GM12878 (cell line): Measurements from ENCODE around the gene OR2H1. TPM values are rescaled to one million over a fixed set of nuclear protein-coding genes. Genes with fewer than 3 reads are reported as not detected.

Experiments used
- ATAC-seq: fragments of 200-7000 bp; cut with Tn5 transposase; 3 replicates; pipeline ENCODE4 v1.9.1; 2020; ENCODE audit warnings: mild to moderate bottlenecking, moderate library complexity
- BruUV-seq: library from RNA; stranded (reverse); fragments of 400-500 nt; replicated peaks from 2 replicates; lab custom pipeline; 2021; lab: Mats Ljungman, UMichigan
- CTCF ChIA-PET: fragments of 300-600 bp; sonication (Branson Sonifier 250); formaldehyde crosslinking; extraction: SDS; loops from one replicate; lab custom pipeline; 2021; ENCODE audit warnings: inconsistent platforms; lab: Yijun Ruan, JAX
- POLR2A ChIA-PET: fragments of 350-600 bp; formaldehyde crosslinking; extraction: SDS; loops from one replicate; lab custom pipeline; 2021; ENCODE audit warnings: inconsistent platforms; lab: Charles Lee
- RAD21 ChIA-PET: fragments of 300-600 bp; sonication (Branson Sonifier 250); formaldehyde crosslinking; loops from one replicate; lab custom pipeline; 2023; ENCODE audit warnings: antibody characterized with exemption; ENCODE audit not compliant: unreplicated experiment; lab: Charles Lee
- SMC1A ChIA-PET: fragments of 300-600 bp; sonication (Branson Sonifier 250); formaldehyde crosslinking; loops from one replicate; lab custom pipeline; 2023; ENCODE audit not compliant: unreplicated experiment, uncharacterized antibody; lab: Charles Lee
- DNase-seq: peaks from one replicate; pipeline ENCODE4 v3.0.0-alpha.2; 2011; ENCODE audit warnings: low read depth, low spot score
- FAIRE-seq: peaks from 3 replicates; lab custom pipeline; 2011; peaks lifted over from hg19 to GRCh38; lab: Jason Lieb, UNC
- H2AFZ ChIP-seq: 2 replicates; pipeline ENCODE4 v1.6.0; 2011; ENCODE audit warnings: low read depth, low read length, control low read depth; ENCODE audit not compliant: control insufficient read depth
- H3K27ac ChIP-seq: 2 replicates; pipeline ENCODE4 v1.5.1; 2011; ENCODE audit warnings: control low read depth; ENCODE audit not compliant: control insufficient read depth, insufficient read depth
- H3K27me3 ChIP-seq, 2 experiments: replicated peaks in 1 of 2; 2 replicates each; pipeline versions ENCODE4 v1.6.0 to v1.6.1; 2011; ENCODE audit warnings: low read length in 1 of 2; ENCODE audit not compliant: control insufficient read depth in 2 of 2, insufficient read depth in 2 of 2
- H3K36me3 ChIP-seq, 2 experiments: 2 replicates each; pipeline ENCODE4 v1.5.1; 2011; ENCODE audit warnings: low read length in 1 of 2; ENCODE audit not compliant: control insufficient read depth in 2 of 2, insufficient read depth in 2 of 2
- H3K4me1 ChIP-seq: 2 replicates; pipeline ENCODE4 v1.6.1; 2011; ENCODE audit warnings: mild to moderate bottlenecking, low read length, moderate library complexity, mixed read lengths; ENCODE audit not compliant: control insufficient read depth, insufficient read depth
- H3K4me2 ChIP-seq: 2 replicates; pipeline ENCODE4 v1.6.0; 2011; ENCODE audit warnings: control low read depth; ENCODE audit not compliant: control insufficient read depth, insufficient read depth
- H3K4me3 ChIP-seq: fragments of 200-600 bp; sonication (generic); 2 replicates; pipeline ENCODE4 v1.5.1; 2016
- H3K79me2 ChIP-seq: 2 replicates; pipeline ENCODE4 v1.6.0; 2011; ENCODE audit warnings: low read length; ENCODE audit not compliant: control insufficient read depth, insufficient read depth
- H3K9ac ChIP-seq: 2 replicates; pipeline ENCODE4 v1.8.0; 2011; ENCODE audit warnings: low read length, control low read depth, mixed read lengths; ENCODE audit not compliant: control insufficient read depth, insufficient read depth
- H3K9me3 ChIP-seq: replicated peaks from 3 replicates; pipeline ENCODE4 v1.5.1; 2011; ENCODE audit warnings: mild to moderate bottlenecking, low read length; ENCODE audit not compliant: control insufficient read depth, insufficient read depth
- H4K20me1 ChIP-seq: 2 replicates; pipeline ENCODE4 v1.6.0; 2011; ENCODE audit not compliant: control insufficient read depth, insufficient read depth
- BRCA1 ChIP-seq: IDR thresholded peaks from 2 replicates; pipeline ENCODE4 v1.6.1; 2011; ENCODE audit warnings: low read depth, low read length, improper control_type of control experiment
- CBX3 ChIP-seq: fragments of 200-600 bp; sonication (generic); IDR thresholded peaks from 2 replicates; pipeline ENCODE4 v1.6.1; 2016; ENCODE audit warnings: low read depth, borderline replicate concordance
- E2F8 ChIP-seq: fragments of 450-650 bp; IDR thresholded peaks from 2 replicates; pipeline ENCODE4 v1.6.1; 2018; ENCODE audit warnings: mild to moderate bottlenecking, low read depth, moderate library complexity; ENCODE audit not compliant: partially characterized antibody
- POLR2A ChIP-seq: IDR thresholded peaks from 2 replicates; pipeline ENCODE4 v1.6.1; 2011; ENCODE audit warnings: low read depth, mild to moderate bottlenecking, low read length
- RFX5 ChIP-seq: IDR thresholded peaks from 2 replicates; pipeline ENCODE4 v1.6.1; 2011; ENCODE audit warnings: low read depth, low read length, improper control_type of control experiment
- SP1 ChIP-seq: IDR thresholded peaks from one replicate; pipeline ENCODE4 v1.6.1; 2011; ENCODE audit warnings: low read depth, low read length
- YBX1 ChIP-seq: fragments of 450-650 bp; IDR thresholded peaks from 2 replicates; pipeline ENCODE4 v1.6.1; 2016; ENCODE audit warnings: antibody characterized with exemption
- ZNF24 ChIP-seq: fragments of 450-650 bp; IDR thresholded peaks from 2 replicates; pipeline ENCODE4 v1.6.1; 2017; ENCODE audit warnings: antibody characterized with exemption, mild to moderate bottlenecking
- WGBS: methylation state at CpG from one replicate; pipeline ENCODE4 v1.1.6; 2016; ENCODE audit warnings: low lambda C conversion rate; ENCODE audit not compliant: insufficient replicate concordance, insufficient coverage; ENCODE audit errors: missing lambda C conversion rate; 5-methylcytosine and 5-hydroxymethylcytosine counted together
- in situ Hi-C: fragments of 300-500 bp; cut with MboI; formaldehyde crosslinking; loops from 9 replicates; pipeline ENCODE4 v1.14.3; 2018; ENCODE audit warnings: mixed read lengths
- intact Hi-C: fragments of 100-400 bp; cut with micrococcal nuclease; formaldehyde crosslinking; loops from one replicate; pipeline ENCODE4 v1.14.2; 2022; ENCODE audit not compliant: unreplicated experiment
- polyA plus RNA-seq, 11 experiments: library from polyadenylated mRNA; depleted of rRNA in 4 of 11; unstranded in 6 of 11; stranded (reverse) in 5 of 11; fragments of >200 nt; fragmentation: Nextera tagmentation in 4 of 11; fragmentation: Illumina TruSeq in 1 of 11; extraction: Ambion mirVana in 4 of 11; extraction: Trizol in 1 of 11; gene quantifications; 1 replicate in 1 of 11; 2 replicates in 10 of 11; pipeline versions ENCODE4 v1.2.1 to v1.2.3, GENCODE V29; 2011 to 2016; ENCODE audit warnings: inconsistent platforms in 2 of 11, missing spikeins in 2 of 11, low read depth in 1 of 11
- total RNA-seq, 4 experiments: library from RNA; depleted of rRNA in 3 of 4; stranded (reverse); fragments of >200 nt in 3 of 4; fragmentation: Illumina TruSeq in 1 of 4; extraction: Trizol in 1 of 4; gene quantifications; 2 replicates each; pipeline versions ENCODE4 v1.2.1 to v1.2.3, GENCODE V29; 2013 to 2021

The OR2H1 gene
- total and polyA plus RNA-seq, 10 of the 15 experiments (the other 5 are each of a cell fraction or from before 2014, with no cell fraction given): not detected

GRCh38 chr6:29489286-29489685 is 32.3 kb downstream of the OR2H1 start:
- H3K4me3 ChIP-seq: no peak overlapping the region
- no TSS peak for BruUV-seq
- no peaks in the 10 kb centered on the region for H3K9me3 ChIP-seq
- 55% methylated on average over 8 of the region's 8 CpGs for WGBS
- intact Hi-C loops (no loop called here), in situ Hi-C loops (no loop called here)
- H2AFZ ChIP-seq: no peak overlapping the region
- TF ChIP-seq ZNF24 (no peak), E2F8 (no peak), SP1 (no peak), YBX1 (no peak), CBX3 (no peak), POLR2A (no peak)
- H3K4me1 ChIP-seq: no peaks in the 10 kb centered on the region
- ATAC-seq (no peak), DNase-seq (no peak), FAIRE-seq (no peak)
- no peaks in the 10 kb centered on the region for H3K79me2 ChIP-seq
- H4K20me1 ChIP-seq: no peaks in the 10 kb centered on the region
- no peaks in the 10 kb centered on the region for H3K36me3 ChIP-seq
- H3K27ac ChIP-seq: no peak overlapping the region
- no peaks in the 10 kb centered on the region; a peak in 1 of 4 replicates for H3K27me3 ChIP-seq
- ChIA-PET RAD21 (no interaction called here), CTCF (no interaction called here), SMC1A (no interaction called here), POLR2A (no interaction called here)
- H3K9ac ChIP-seq: no peak overlapping the region
- no peak overlapping the region for H3K4me2 ChIP-seq

GRCh38 chr6:29490055-29490454 is 33.1 kb downstream of the OR2H1 start:
- RAD21 ChIA-PET: no interaction called here
- no peaks in the 10 kb centered on the region for H3K36me3 ChIP-seq
- WGBS: 43% methylated on average over 3 of the region's 3 CpGs
- H3K4me2 ChIP-seq: no peak overlapping the region
- ATAC-seq (no peak), DNase-seq (no peak), FAIRE-seq (no peak)
- SMC1A ChIA-PET: no interaction called here
- no peaks in the 10 kb centered on the region for H3K9me3 ChIP-seq
- POLR2A ChIA-PET: no interaction called here
- no peaks in the 10 kb centered on the region for H3K4me1 ChIP-seq
- no peak overlapping the region for H2AFZ ChIP-seq
- intact Hi-C loops: no loop called here
- TF ChIP-seq RFX5 (no peak), BRCA1 (no peak), CBX3 (no peak)
- in situ Hi-C loops: no loop called here
- no peak overlapping the region for H3K27ac ChIP-seq
- no peaks in the 10 kb centered on the region for H4K20me1 ChIP-seq
- CTCF ChIA-PET: interaction anchor here (0.6 kb wide), 1 partner anchor 96 kb away, joined by 3 read pairs; no protein-coding TSS in a partner anchor
- H3K79me2 ChIP-seq: no peaks in the 10 kb centered on the region
- no peak overlapping the region for H3K4me3 ChIP-seq
- no peaks in the 10 kb centered on the region; a peak in 1 of 4 replicates for H3K27me3 ChIP-seq
- H3K9ac ChIP-seq: no peak overlapping the region
- no TSS peak for BruUV-seq
